Nucleus accumbens (tissue), 56 donors: ENCODE measurements around the gene MST1R.
"Not testable (repeated sequence)": the region's sequence is repeated elsewhere in the genome, so short reads cannot be mapped to it uniquely, and the experiment has no call there.

ENCODE experiments used
- DNase-seq, 56 donors: peaks; one replicate each; lab custom pipeline; 2025; lab: John Stamatoyannopoulos, UW

The MST1R gene

DNA sequence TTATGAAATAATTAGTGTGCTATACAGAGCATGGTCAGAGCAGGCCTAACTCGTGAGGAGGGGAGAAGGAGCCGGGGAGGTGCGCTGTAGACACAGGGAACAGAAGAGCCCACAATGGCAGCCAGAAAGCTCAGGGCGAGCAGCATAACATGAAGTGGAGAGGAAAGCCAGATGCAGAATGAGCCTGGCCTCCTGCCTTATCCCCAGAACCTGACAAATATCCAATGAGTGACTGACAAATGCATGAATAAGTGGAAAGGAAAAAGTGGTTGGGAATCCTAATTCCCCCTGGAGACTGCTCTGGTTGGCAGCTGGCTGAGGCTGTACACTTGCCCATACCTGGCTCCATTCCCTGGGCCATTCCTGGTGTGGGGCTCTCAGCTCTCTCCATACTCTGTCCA, 9.2 kb upstream of the MST1R start:
- peak in 16 of 56 donors; percentile 6 to 51 (median 30) for DNase-seq

DNA sequence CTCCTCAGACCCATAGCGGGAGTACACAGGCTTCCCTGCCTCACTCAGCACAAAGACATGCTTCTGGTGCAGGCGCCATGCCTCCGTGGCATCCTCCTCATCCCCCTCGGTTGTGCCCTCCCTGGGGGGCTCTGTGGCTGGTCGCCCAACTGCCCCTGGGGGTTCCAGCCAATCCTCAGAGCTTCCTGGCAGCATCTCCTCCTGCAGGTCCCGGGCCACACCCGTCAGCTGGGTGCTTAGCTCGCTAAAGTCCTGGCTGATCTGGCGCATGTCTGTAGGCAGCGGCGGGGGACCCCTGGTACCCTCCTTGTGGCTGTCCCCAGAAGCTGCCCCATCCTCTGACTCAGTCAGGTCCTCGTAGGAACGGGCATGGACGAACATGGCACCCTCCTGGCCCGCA, 7.9 kb upstream of the MST1R start:
- no peak for DNase-seq

GRCh38 chr3:49911124-49911420, 7.4 kb upstream of the MST1R start:
- no peak for DNase-seq

DNA sequence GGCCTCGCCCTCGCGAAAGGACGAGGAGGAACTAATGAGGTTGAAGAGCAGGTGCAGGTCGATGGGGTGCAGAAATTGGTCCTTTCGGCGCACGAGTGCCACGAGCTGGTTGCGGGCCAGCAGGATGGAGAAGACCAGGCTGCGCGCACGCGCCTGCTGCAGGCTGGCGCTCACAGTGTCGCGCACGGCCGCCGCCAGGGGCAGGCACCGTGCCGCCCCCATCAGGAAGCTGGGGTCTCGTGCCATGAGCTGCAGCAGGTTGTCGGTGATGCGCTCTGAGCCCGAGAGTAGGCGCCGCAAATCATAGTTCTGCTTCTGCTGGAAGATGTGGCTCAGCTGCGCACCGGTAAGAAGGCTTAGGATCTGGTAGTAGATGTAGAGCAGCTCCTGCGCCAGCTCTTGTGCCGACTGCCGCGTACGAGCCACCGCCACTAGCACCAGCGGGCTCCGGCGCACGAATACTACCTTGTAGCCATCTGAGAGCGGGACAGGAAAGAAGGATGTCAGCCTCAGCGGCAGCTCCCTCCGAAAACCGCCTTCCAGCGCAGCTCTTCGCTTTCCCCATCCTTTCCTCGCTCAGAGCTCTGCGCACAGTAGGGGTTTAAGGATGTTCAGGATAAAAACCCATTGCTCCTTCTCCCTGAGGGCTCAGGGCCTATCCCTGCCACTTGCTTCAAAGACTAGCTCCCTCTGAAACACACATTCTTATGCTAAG, 6.9 kb upstream of the MST1R start:
- DNase-seq = peak in 6 of 56 donors; percentile 14 to 37 (median 15)

DNA sequence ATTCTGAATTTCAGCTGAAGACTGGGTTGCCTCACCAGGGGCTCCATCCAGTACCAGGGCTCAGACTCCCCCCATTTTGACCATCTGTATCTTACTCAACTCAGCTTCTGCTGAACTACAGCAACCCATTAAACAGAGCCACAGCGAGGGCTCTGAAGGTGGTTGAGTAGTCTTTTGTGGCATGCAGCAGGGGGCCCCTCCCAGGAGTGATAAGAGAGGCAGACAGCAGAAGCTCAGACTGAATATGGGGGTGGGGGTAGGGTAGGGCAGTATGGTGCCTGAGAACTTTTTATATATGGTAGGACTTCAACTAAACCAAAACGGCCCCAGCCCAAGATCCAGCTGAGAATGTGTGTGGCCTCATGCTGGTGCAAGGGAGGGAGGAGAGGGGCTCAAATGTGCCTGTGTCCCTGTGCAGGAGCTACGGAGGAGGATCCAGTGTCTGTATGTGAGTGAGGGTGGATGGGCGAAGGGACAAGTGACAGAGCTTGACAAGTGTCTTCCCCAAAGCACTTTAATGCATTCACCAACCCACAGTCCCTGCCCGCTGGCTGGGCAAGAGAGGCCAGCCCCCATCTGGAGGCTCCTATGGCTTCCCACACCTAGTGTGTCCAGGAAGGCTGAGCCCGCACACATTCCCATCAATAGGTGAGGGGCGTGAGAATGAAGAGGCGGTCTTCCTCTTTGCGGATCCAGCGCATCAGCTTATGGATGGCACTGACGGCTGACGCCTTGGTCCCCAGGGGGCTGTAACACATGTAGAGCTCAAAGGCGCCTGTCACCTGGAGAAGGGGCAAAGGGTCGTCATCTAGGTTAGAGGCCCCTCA, 4.9 kb upstream of the MST1R start:
- no peak for DNase-seq

- DNase-seq = peak in 29 of 56 donors; percentile 5 to 58 (median 24)
Observed at GRCh38 chr3:49906073-49906743, 2.5 kb upstream of the MST1R start.

DNA sequence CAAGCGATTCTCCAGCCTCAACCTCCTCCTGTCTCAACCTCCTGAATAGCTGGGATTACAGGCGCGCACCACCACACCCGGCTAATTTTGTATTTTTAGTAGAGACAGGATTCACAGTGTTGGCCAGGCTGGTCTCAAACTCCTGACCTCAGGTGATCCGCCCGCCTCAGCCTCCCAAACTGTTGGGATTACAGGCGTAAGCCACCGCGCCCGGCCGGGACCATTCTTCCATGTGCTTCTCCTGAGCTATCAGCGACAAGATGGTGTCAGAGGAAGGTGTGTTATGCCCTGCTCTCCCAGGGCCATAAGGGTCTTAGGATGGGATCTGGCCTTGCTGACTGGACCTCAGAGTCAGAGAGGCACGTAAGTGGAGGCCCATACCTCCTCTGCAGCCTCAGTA, 775 bp upstream of the MST1R start:
- DNase-seq = not testable (repeated sequence)

DNA sequence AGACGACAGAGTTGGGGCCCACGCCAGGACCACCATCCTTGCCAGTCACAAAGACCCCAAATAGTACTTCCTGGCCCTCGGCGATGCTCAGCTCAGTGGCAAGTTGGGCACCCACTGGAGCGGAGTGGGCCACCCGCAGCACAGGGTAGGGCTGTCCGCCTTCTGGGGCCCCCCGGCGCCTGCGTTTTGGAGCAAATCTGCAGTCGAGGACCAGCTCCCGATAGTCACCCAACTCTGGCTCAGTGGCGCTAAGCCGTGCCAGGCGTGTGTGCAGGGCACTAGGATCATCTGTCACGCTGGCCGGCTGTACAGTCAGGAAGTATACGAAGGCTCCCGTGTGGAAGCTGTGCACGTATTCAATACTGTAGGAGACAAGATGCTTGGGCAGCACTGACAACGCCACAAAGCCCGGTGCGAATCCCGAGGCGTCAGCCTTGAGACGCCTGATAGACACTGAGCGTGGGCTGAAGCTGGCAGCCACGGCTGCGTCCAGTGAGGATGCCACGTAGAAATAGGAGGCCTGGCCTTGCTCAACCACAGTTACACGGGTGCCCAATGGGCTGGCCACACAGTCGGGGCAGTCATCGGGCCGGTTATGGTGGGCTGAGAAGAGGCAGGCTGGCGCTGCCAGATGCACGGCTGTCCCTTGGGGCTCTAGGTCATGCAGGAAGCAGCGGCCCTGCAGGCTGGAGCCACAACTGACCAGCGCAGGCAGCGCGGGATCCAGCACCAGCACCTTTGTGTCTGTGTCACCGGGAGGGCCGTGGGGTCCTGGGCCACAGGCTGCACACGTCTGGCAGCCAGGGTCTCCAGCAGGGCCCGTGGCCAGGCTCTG, 945 bp downstream of the MST1R start:
- DNase-seq = no peak

- no peak for DNase-seq
Observed at GRCh38 chr3:49901366-49902339, 2.0 kb downstream of the MST1R start.

DNA sequence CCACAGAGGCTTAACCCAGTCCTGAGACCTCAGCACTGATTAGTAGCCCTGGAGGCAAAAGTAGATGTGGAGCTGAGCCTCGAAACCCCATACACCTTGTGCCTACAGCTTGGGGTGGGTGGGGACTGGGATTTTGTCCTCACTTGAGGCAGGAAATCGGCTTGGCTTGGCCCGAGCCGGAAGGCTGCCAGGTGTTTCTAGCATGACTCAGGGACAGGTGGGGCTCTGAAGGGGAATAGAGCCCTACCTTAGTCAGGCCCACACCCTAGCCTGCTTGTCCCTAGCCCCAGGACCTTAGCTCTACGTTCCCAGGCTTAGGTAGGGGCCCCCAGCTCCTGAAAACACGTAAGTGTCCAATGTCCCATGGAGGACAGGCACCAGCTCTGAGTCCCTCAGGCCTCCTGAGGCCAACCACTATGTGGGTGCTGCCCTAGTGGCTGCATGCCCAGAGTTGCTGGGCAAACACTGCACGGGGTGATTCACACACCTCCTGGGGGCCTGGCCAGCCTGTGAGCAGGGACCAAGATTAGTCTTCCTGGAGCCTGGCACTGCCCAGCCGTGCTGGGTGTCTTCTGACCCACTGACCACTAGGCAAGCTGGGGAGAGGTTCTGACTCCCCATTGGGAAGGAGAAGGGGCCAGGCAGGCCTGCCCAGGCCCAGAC, 3.1 kb downstream of the MST1R start:
- peak in 1 of 56 donors; percentile 35 for DNase-seq

DNA sequence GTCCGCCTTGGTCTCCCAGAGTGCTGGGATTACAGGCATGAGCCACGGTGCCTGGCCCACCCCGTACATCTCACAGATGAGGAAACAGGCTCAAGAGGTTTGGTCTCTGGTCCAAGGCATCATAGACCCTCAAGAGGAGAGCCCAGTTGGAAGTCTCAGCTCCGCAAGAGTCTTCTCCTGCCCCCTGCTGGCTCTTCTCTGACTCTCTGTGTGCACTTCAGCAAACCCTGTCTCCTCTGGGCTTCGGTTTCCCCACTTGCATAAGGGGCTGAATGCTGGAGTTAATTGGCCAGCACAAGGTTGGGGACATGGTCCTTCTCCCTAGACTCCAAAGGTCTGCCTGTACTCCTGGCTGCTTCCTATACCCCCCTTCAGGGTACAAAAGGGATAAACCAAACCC, 3.9 kb downstream of the MST1R start:
- peak in 1 of 56 donors; percentile 14 for DNase-seq

GRCh38 chr3:49898991-49899390, 4.7 kb downstream of the MST1R start:
- DNase-seq = no peak

DNA sequence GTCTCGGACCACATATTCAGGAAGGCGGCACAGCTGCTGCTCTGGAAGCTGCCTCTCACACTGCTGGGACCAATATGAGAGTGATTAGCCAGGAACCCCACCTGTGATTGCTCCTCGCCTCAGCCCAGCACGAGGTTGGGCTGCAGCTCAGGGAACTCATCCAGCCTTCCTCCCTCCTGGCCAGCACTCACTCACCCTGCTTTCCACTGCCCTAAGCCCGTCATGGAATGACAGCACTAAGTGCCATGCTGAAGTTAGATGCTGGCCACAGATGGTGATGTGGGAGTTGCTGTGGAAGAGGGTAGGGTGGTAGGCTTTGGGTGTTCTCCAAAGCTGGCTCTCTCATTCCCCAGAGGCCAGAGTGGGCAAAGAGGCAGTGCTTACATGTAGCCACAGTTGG, 7.3 kb downstream of the MST1R start:
- no peak for DNase-seq

DNA sequence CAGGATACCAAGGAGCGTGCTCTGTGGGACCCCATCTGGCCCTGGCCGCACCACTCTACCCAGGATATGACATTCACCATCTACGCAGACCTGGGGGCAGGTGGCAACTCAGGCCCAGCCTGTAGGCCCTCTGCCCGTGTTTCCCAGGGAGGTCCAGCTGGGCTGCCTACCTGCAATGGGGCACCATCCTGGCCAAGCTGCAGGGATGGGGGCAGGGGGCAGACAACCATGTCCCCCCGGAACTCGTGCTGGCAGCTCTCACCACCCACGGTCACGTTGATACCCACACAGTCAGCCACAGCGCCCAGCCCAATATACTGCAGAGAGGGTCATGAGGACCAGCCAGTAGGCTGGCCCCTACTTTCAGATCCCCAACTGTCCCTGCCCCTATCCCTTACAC, 7.9 kb downstream of the MST1R start:
- no peak for DNase-seq

DNA sequence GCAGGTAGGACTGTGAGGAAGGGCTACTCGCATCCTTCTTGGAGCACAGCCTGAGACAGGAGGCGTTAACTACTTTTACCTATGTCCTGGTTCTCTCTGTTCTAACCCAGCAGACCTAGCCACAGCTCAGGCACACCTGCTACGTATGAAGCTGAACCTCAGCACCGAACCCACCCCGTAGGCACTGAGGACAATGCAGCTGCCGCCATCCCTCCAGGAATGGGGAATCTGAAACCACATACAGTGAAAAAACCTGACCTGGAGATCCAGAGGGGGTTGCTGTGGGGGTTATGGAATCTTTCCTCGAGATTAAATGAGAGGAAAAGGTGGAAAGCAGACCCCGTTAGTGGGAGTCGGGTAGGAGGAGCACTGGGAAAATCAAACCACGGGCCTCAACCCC, 14.4 kb downstream of the MST1R start:
- no peak for DNase-seq

DNA sequence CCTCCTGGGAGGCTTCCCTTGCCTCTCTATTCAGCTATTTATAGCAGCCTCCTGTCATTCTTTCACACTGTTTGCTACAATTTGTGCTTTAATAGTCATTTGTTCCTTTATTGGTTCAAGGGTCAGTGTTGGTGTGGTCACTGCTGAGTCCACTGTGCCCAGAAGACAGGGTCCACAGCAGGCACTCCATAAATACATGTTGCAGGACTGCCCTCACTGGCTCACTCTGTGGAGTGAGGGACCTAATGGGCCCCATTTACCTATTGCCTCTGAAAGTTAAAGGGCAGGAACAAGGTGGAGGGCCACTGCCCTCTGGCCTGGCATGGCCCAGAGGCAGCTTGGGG, 16.8 kb downstream of the MST1R start:
- DNase-seq = no peak

DNA sequence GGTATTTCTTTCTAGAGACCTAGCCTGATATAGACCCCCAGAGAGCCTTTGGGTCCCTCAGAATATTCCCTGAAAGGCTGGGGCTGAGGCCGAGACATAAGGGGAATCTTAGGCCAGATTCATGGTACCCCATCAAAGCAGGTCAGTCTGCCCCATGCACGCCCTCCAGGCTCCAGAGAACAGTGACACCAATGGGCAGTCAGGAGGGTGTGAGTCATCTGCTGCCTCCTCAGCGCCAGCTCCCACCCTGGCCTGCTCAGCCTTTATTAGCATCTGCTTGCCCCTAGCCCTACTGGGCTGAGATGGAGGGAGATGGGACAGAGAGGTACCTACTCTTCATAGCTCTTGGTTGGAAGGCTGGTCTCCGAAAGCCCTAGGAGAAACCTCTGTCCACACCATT, 19.7 kb downstream of the MST1R start:
- DNase-seq = no peak

GRCh38 chr3:49882166-49882565, 21.5 kb downstream of the MST1R start:
- no peak for DNase-seq
